ENCODE measurements around the gene TFR2.

DNA sequence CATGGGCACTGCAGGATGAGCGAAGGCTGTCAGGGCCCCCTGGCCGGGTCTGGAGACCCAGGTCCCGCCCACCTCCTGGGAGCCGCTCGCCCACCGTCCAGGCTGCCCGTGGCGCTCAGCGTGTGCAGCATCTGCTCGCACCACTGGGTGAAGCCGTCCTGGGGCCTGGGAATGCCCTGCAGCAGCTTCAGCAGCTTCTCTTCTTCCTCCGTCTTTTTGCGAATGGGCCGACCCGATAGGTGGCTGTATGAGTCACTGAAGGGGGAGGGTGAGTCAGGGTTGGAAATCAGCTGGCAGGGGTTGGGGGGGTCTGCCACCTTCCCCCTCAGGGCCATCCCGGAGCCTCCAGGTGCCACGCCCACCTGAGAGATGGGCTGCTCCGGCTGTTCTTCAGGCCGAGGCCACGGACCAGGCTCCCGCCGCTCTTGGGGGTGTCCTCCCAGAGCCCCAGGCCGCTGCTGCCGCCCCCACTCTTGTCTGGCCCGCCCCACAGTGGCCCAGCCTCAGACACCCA, 40.9 kb upstream of the TFR2 start:
- TF ChIP-seq POLR2A (IDR thresholded peaks at IDR 0.05; ENCODE audit: low read length) = no peak
- TF ChIP-seq GATA1 (IDR thresholded peaks at IDR 0.05; ENCODE audit: low read depth, low read length) = no peak

All from erythroblast (primary cell).